Fibroblast of lung (primary cell): ENCODE results near the gene PTPRE.

Experiments
- EZH2 ChIP-seq: IDR thresholded peaks from 2 replicates; pipeline ENCODE4 v1.5.1; 2012; ENCODE audit warnings: low read length, control low read depth, mild to moderate bottlenecking; ENCODE audit errors: missing control alignments
- TF ChIP-seq, protein P1 (sequence below), 2 donors: IDR thresholded peaks in 1 of 2; conservative IDR thresholded peaks in 1 of 2; 1 replicate in 1 of 2; 2 replicates in 1 of 2; pipeline ENCODE4 v1.5.1; 2011 to 2012; ENCODE audit warnings: low read length in 2 of 2, control low read depth in 1 of 2, inconsistent platforms in 1 of 2, low read depth in 1 of 2, mild to moderate bottlenecking in 1 of 2

DNA sequence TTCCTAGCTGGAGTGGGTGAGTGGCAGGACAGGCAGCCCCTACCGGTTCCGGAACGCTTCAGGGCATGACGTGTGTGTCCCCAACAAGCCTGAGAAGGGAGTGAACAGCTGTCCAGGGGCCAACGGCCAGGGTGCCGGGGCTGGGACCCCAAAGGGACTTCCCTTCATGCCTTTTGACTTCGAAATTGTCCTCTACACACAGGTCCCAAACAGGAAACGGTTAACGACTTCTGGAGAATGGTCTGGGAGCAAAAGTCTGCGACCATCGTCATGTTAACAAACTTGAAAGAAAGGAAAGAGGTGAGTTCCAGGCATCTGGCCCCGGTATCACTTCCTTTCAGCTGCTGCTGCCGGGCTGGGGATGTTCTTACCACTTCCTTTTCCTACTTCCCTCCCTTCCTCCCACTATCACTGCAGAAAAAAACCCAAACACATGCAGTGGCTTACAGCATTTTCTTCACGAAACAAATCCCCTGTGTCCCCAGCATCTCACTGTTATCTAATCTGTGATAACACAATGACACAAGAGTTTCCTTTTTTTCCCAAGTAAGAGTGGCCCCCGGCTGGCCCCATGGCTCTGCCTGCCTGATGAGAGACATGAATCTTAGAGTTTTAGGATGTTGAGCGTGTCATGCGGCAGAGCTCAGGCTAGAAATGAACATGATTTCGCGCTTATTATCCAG, 156.1 kb downstream of the PTPRE start:
- TF ChIP-seq, protein P1, sequence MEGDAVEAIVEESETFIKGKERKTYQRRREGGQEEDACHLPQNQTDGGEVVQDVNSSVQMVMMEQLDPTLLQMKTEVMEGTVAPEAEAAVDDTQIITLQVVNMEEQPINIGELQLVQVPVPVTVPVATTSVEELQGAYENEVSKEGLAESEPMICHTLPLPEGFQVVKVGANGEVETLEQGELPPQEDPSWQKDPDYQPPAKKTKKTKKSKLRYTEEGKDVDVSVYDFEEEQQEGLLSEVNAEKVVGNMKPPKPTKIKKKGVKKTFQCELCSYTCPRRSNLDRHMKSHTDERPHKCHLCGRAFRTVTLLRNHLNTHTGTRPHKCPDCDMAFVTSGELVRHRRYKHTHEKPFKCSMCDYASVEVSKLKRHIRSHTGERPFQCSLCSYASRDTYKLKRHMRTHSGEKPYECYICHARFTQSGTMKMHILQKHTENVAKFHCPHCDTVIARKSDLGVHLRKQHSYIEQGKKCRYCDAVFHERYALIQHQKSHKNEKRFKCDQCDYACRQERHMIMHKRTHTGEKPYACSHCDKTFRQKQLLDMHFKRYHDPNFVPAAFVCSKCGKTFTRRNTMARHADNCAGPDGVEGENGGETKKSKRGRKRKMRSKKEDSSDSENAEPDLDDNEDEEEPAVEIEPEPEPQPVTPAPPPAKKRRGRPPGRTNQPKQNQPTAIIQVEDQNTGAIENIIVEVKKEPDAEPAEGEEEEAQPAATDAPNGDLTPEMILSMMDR (conservative IDR thresholded peaks at IDR 0.05 in 1 of 2, IDR thresholded peaks at IDR 0.05 in 1 of 2; ENCODE audit: low read depth in 1 of 2, low read length in 2 of 2) = no peak
- no peak for TF ChIP-seq EZH2
